GM06990 (cell line): ENCODE data around the gene PABPN1L.

Source experiments
- DNase-seq: peaks from one replicate; pipeline ENCODE4 v3.0.0-alpha.2; 2011; ENCODE audit not compliant: insufficient read length; ENCODE audit errors: extremely low read depth
- H3K27me3 ChIP-seq: replicated peaks from 2 replicates; pipeline ENCODE4 v1.6.0; 2011; ENCODE audit warnings: low read length; ENCODE audit not compliant: control insufficient read depth, insufficient read depth
- H3K36me3 ChIP-seq: 2 replicates; pipeline ENCODE4 v1.5.1; 2011; ENCODE audit warnings: low read length; ENCODE audit not compliant: control insufficient read depth, insufficient read depth
- H3K4me3 ChIP-seq: replicated peaks from 2 replicates; pipeline ENCODE4 v1.5.1; 2011; ENCODE audit warnings: low read depth, mild to moderate bottlenecking, control low read depth, low read length
- TF ChIP-seq, protein P1 (sequence below): IDR thresholded peaks from 2 replicates; pipeline ENCODE4 v1.5.1; 2011; ENCODE audit warnings: low read length, control low read depth, mild to moderate bottlenecking, inconsistent platforms; ENCODE audit not compliant: insufficient read depth, poor library complexity, severe bottlenecking

The PABPN1L gene

GRCh38 chr16:88866151-88866920 is at the start of gene PABPN1L:
TSS of gene PABPN1L (minus strand) at chr16:88866660. CDS start at chr16:88866606, 54 bp downstream.
- TF ChIP-seq, protein P1, sequence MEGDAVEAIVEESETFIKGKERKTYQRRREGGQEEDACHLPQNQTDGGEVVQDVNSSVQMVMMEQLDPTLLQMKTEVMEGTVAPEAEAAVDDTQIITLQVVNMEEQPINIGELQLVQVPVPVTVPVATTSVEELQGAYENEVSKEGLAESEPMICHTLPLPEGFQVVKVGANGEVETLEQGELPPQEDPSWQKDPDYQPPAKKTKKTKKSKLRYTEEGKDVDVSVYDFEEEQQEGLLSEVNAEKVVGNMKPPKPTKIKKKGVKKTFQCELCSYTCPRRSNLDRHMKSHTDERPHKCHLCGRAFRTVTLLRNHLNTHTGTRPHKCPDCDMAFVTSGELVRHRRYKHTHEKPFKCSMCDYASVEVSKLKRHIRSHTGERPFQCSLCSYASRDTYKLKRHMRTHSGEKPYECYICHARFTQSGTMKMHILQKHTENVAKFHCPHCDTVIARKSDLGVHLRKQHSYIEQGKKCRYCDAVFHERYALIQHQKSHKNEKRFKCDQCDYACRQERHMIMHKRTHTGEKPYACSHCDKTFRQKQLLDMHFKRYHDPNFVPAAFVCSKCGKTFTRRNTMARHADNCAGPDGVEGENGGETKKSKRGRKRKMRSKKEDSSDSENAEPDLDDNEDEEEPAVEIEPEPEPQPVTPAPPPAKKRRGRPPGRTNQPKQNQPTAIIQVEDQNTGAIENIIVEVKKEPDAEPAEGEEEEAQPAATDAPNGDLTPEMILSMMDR, result no peak
- Histone ChIP-seq H3K27me3 (no peaks in the 10 kb centered on the region; the same call in 1 of the 2 replicates), H3K4me3 (no peak within 1 kb of the TSS), H3K36me3 (peaks cover 2% of the 10 kb centered on the region; the same call in 1 of the 2 replicates)
- DNase-seq, result no peak

DNA sequence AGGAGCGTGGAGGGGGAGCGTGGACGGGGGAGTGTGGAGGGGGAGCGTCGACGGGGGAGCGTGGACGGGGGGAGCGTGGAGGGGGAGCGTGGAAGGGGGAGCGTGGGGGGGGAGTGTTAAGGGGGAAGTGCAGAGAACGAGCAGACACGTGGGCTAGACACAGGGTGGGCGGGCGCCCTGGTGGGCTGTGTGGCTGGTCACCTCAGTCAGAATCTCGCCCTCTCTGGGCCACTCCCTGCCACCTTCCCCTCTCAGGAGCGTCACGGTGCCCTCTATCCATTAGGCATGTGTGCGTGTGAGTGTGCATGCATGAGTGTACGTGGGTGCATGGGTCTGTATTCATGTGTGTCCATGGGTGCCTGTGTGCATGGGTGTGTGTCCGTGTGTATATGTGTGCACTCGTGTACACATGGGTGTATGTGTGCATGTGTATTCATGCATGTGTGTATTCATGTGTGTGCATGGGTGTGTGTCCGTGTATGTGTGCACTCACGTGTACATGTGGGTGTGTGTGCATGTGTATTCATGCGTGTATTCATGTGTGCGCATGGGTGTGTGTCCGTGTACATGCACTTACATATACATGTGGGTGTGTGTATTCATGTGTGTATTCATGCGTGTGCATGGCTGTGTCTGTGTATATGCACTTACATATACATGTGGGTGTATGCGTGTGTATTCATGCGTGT is 49.3 kb upstream of the PABPN1L start:
- H3K27me3 ChIP-seq, result no peaks in the 10 kb centered on the region
- H3K36me3 ChIP-seq, result peaks cover 7% of the 10 kb centered on the region
- no peak for DNase-seq
- no peak overlapping the region for H3K4me3 ChIP-seq
- TF ChIP-seq, protein P1, result no peak

DNA sequence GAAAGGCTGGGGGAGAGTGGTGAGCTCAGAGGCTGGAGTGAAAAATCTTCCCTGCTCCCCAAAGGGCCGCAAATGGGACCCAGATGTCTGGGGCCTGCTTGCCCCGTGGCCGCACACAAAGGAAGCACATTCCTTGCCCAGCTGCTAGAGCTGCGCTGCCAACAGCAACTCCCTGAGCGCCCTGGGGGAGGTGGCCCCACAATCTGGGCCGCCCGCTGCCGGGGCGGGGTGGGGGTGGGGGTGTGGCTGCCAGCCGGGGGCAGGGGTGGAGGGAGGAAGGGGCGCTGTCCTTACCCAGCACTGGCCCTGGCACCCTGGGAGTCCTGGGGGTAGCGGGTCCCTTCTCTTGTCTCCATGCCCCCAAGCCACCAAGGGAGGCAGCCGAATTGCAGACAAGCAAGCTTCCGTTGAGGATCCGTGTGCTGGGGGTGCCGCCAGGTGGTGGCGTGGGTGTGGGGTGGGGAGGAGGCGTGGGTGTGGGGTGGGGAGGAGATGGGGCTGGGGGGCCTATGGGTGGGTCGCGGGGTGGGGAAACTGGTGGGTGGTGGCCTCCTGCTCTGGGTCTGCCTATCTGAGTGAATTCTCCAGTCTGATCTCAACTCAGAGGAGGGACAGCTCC is 48.4 kb upstream of the PABPN1L start:
- TF ChIP-seq, protein P1, result no peak
- H3K27me3 ChIP-seq, result no peaks in the 10 kb centered on the region
- no peak for DNase-seq
- H3K36me3 ChIP-seq, result peaks cover 6% of the 10 kb centered on the region
- H3K4me3 ChIP-seq, result no peak overlapping the region

DNA sequence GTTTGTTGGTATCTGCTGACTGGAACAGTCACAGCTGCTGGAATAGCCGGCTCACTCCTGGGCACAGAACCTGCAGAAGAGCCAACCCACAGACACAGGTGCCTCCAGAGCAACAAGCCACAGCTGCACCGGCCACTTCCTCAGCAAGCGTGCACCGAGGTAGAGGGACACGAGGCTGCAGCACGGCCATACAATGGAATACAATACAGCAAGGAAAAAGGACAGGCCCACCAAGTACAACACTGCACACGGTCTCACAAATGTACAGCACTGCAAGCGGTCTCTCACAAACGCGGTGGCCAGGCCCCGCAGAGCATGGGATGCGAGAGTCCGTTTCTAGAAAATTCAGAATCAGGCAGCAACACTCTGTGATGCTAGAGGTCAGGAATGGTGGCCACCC is 47.4 kb upstream of the PABPN1L start:
- TF ChIP-seq, protein P1, result no peak
- no peaks in the 10 kb centered on the region for H3K27me3 ChIP-seq
- no peak for DNase-seq
- no peak overlapping the region for H3K4me3 ChIP-seq
- peaks cover 6% of the 10 kb centered on the region for H3K36me3 ChIP-seq

GRCh38 chr16:88913001-88913612 is 46.6 kb upstream of the PABPN1L start:
- Histone ChIP-seq H3K27me3 (no peaks in the 10 kb centered on the region), H3K36me3 (peaks cover 6% of the 10 kb centered on the region), H3K4me3 (no peak overlapping the region)
- TF ChIP-seq, protein P1, result no peak
- no peak for DNase-seq
